ELR (cell line): ENCODE data around the gene PPP1R10.

Source experiments
- DNase-seq: peaks from one replicate; pipeline ENCODE4 v3.0.0-alpha.2; 2015; ENCODE audit warnings: low read depth

The PPP1R10 gene

GRCh38 chr6:30598912-30599624, 18.0 kb downstream of the PPP1R10 start:
- no peak for DNase-seq

DNA sequence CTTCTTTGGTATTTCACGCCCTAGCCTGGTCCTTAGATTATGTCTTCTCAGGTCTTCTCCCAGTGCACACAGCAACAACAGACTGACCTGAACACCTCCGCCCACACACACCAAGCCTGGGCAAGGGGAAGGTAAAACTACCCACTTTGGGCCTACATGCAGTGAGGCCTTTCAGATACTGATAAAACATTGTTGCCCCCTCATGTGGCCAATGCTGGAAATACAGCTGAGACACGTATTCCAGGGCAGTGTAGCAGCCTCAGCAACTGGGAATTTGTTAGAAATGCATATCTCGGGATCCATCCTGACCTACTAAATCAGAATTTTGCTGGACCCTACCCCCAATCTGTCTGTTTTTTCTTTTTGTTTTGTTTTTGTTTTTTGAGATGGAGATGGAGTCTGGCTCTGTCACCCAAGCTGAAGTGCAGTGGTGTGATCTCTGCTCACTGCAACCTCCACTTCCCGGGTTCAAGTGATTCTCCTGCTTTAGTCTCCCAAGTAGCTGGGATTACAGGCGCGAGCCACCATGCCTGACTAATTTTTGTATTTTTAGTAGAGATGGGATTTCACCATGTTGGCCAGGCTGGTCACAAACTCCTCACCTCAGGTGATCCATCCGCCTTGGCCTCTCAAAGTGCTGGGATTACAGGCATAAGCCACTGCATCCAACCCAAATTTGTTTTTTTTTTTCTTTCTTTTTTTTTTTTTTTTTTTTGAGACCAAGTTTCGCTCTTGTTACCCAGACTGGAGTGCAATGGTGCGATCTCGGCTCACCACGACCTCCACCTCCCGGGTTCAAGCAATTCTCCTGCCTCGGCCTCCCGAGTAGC, 19.5 kb downstream of the PPP1R10 start:
- DNase-seq = peak; percentile 88

DNA sequence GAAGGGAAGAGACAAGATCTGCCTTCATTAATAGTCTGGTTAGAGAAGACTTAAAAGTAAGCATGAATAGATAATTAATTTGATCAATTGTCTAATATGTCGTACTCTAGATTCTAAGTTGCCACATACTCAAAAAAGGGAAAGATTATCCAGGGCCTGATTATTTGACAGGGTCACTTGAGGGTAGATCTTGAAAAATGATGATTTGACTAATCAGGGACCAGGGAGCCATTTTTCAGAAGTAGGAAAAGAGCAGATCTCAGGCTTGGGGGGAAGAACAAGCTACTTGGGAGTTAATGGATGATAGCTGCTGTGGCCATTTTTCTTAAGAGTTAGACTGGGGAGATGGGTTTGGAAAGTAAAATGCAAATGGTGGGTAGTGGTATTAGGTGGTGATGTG, 24.8 kb downstream of the PPP1R10 start:
- no peak for DNase-seq

GRCh38 chr6:30591008-30591407, 26.0 kb downstream of the PPP1R10 start:
- no peak for DNase-seq

- DNase-seq = no peak
Observed at GRCh38 chr6:30590509-30590908, 26.5 kb downstream of the PPP1R10 start.

DNA sequence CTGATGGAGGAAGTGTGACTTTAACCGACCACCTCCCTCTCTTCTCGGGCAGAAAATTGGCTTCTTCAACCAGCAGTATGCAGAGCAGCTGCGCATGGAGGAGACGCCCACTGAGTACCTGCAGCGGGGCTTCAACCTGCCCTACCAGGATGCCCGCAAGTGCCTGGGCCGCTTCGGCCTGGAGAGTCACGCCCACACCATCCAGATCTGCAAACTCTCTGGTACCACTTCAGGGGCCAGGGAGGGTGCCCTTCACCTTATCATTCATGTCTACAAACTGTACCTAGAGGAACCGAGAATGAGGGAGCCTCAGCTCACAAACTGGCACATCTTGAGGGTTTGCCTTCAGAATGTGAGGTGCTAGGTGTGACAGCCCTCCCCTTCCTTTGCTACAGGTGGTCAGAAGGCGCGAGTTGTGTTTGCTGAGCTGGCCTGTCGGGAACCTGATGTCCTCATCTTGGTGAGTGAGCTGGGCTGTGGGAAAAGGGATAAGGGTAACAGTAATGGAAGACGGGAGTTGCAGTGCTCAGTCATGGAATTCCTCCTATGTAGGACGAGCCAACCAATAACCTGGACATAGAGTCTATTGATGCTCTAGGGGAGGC, 27.2 kb downstream of the PPP1R10 start:
- DNase-seq = no peak

- no peak for DNase-seq
Observed at GRCh38 chr6:30583921-30584320, 33.1 kb downstream of the PPP1R10 start.

- no peak for DNase-seq
Observed at GRCh38 chr6:30578051-30578450, 39.0 kb downstream of the PPP1R10 start.

- DNase-seq = no peak
Observed at GRCh38 chr6:30573113-30573512, 43.9 kb downstream of the PPP1R10 start.

DNA sequence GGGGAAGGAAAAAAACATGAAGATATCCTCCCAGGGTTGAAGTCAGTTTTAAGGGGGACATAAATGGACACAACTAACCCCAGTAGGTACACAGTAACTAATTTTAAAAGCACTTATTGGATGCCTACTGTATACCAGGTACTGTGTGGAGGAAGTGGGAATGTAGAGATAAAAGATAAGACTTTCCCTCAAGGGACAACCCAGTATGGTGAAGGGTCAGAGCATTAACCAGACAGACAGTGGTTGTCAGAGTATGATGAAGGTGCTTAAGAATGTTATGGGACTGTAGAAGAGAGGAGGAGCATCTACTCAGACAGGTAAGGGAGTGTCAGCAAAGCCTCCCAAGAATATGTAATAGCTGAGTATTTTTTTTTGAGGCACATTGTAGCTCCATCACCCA, 44.9 kb downstream of the PPP1R10 start:
- DNase-seq = no peak

DNA sequence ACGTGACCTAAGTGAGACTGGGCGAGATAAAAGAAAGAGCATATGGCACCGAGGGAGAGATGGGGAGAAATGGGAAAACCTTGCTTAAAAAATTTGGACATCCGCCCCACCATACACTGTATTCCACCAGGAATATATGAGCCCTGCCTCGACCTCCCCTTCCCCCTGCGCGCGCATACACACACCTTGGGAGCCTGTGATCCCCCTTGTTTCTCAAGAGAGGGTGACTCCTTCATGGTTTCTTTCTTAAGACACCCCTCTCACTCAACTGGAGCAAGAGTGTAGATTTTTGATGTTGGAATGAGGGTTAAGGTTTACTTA, 45.3 kb downstream of the PPP1R10 start:
- no peak for DNase-seq

- peak; percentile 98 for DNase-seq
Observed at GRCh38 chr6:30571075-30571761, 45.8 kb downstream of the PPP1R10 start, which contains the start of gene ABCF1. Gene ABCF1 (plus strand): TSS chr6:30571442. CDS start chr6:30571488, 46 bp downstream.

GRCh38 chr6:30570740-30571074, 46.3 kb downstream of the PPP1R10 start:
- DNase-seq = no peak

DNA sequence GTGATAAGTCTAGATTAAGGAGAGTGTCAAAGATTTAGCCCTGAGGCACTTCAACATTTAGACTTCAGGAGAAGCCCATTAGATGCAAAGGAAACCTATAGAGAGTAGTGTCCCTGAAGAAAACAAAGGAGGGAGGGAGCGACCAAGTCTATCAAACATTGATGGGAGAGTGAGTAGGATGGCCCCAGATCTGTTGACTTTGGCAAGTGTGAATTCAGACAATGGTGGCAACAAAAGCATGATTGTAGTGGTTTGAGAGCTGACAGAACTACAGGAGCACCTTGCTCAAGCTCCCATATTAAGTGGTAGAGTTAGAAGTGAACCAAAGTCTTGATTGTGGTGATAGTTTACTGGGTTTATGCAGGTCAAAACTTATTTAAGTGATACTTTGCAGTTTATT, 46.8 kb downstream of the PPP1R10 start:
- DNase-seq = no peak

DNA sequence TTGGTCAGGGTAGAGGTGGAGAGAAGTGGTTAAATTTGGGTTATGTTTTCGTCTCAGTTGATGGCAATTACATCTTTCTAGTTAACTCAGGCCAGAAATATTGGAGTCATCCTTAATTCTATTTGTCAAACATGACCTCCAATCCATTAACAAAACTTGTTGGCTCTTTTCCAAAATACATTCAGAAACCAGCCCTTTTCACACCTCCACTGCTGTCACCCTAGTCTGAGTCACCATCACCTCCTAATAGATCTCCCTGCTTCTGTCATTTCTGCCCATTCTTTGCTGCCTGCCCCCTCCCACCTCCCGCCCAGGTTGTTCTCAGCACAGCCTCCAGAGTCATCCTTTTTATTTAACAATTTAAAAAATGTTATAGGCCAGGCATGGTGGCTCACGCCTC, 48.8 kb downstream of the PPP1R10 start:
- DNase-seq = no peak

- DNase-seq = no peak
Observed at GRCh38 chr6:30565772-30566171, 51.3 kb downstream of the PPP1R10 start.

- no peak for DNase-seq
Observed at GRCh38 chr6:30564114-30564513, 52.9 kb downstream of the PPP1R10 start.

DNA sequence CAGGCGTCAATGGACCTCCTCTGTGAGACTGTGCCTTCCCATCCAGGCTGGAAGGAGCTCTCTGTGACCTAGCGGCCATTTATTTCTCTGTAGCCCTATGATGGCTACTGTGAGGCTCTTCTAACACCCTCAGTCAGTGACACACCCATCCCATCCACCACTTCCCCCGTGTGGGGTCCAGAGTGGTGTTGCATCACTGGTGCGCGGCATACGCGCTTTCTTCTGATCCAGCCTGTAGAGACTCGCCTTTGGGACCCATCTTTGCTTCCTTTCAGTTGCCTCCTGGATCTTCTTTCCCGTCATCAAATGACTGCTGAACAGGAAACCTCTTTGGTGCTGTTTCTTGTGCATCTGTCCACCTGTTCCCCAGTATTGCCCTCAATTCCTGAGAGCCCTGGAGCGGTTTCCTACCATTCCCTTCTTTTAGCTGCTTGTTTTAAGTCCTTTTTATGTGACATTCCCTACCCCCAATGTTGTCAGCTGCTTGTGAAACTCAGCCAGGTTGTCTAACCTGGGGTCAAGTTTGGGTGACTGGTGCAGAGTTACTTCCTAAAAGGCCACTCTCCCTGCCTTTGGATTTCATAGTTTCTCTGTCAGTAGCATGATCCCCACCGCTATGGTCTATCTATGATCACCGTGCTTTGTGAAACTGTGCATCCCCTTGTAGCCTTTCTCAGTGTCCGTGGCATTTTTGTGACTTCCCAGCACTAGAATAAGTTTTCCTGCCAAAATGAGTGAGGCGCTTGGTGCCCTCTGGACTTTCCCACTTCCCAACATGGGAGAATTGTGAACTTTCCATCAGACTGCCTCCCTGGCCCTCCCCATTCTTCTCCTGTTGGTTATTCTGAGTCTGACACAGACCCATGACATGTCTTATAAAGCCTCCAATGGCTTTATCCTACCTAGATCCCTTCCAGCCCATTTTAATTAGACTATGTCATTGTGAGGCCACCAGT, 54.3 kb downstream of the PPP1R10 start:
- no peak for DNase-seq

- no peak for DNase-seq
Observed at GRCh38 chr6:30560930-30561329, 56.1 kb downstream of the PPP1R10 start.

- DNase-seq = no peak
Observed at GRCh38 chr6:30557683-30557981, 59.4 kb downstream of the PPP1R10 start.

GRCh38 chr6:30556906-30557682, 59.9 kb downstream of the PPP1R10 start, which contains the start of gene PRR3:
Gene PRR3 (plus strand): TSS chr6:30557295. CDS start chr6:30557345, 50 bp downstream.
- DNase-seq = peak; percentile 91
